Embryonic facial prominence (tissue), 1 donor: ENCODE data around the gene BOLL.
"Not testable (repeated sequence)": the region's sequence is repeated elsewhere in the genome, so short reads cannot be mapped to it uniquely, and the experiment has no call there.

Source experiments
- DNase-seq: peaks from one replicate; pipeline ENCODE4 v3.0.0-alpha.2; 2016; ENCODE audit errors: extremely low spot score

Gene BOLL, protein sequence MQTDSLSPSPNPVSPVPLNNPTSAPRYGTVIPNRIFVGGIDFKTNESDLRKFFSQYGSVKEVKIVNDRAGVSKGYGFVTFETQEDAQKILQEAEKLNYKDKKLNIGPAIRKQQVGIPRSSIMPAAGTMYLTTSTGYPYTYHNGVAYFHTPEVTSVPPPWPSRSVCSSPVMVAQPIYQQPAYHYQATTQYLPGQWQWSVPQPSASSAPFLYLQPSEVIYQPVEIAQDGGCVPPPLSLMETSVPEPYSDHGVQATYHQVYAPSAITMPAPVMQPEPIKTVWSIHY

DNA sequence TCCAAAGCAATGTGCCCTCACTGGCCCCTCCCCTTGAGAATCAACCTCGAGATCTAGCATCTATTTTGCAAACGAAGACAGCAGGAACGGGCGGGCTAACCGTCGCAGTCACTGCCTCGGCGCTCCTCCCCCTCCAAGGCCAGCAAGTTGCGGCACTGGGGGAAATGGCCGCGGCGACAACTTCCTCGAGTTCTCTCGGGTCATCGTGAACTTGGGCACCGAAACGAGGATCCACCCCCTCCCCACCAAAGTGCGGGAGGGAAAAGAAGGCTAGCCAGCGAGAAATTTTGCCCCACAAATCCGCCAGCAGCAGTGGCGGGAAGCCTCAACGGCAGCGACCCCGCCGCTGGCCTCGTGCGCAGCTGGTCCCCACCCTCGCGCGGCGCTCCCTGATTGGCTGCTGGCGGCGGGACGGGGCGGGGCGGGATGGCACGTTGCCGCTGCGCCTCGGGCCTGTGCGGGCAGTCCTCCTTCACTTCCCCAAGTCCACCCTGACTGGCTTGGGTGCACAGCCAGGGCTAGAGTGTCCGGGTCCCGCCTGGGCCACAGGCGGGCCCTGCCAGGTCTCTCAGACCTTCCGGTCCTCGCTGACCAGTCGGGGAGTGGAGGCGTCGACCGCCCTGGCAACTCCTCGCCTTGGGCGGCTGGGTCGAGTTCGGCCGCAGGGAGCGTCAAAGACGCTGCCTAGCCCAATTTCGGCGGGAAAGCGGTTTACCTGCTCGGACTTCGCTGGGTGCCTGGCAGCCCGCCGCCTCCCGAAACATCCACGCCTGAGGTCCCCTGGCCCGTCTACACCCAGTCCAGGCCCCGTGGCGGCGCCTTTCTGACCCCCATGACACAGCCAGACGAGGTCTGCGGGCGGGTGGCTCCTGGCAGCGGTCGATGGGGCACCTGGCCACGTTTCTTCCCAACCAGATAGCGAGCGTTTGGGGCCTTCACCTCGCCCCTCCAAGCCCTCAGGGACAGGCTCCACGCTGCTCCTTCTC is at the start of gene BOLL:
BOLL (minus strand) TSS at position 364 of the 986 bp plus-strand sequence. CDS start 3,469 bp downstream, outside the sequence.
- no peak for DNase-seq

DNA sequence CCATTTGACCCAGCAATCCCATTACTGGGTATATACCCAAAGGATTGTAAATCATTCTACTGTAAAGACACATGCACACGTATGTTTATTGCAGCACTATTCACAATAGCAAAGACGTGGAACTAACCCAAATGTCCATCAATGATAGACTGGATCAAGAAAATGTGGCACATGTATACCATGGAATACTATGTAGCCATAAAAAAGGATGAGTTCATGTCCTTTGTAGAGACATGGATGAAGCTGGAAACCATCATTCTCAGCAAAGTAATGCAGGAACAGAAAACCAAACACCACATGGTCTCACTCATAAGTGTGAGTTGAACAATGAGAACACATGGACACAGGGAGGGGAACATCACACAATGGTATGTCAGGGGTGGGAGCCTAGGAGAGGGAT is 49.7 kb upstream of the BOLL start:
- DNase-seq, result not testable (repeated sequence)

DNA sequence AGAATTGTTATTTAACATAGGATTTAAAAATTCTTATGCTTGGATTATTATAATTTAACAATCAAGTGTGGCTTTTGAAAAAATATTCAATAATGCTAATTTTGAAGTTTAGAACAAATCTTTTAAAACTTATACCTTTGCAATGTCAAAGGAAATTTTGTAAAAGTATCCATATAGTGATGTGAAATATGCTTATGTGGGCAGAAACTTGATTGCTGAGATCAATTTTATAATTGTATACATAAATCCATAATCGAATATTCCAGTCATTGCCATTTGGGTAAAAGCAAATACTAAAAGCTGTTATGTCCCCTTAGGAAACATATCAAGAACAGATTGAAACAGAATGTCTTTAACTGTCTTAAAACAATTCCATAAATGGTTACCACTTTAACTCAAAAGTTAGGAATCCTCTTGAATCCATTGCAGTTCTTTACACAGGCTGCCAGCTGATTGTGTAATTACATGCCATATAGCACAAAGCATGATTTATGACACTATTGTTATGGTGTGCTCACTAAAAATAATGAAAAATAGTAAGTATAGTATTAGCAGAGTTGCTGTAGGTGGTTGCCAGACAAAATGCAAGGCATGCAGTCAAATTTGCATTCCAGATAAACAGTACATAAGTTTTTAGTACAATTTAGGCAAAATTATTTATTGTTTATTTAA is 43.5 kb upstream of the BOLL start:
- no peak for DNase-seq

DNA sequence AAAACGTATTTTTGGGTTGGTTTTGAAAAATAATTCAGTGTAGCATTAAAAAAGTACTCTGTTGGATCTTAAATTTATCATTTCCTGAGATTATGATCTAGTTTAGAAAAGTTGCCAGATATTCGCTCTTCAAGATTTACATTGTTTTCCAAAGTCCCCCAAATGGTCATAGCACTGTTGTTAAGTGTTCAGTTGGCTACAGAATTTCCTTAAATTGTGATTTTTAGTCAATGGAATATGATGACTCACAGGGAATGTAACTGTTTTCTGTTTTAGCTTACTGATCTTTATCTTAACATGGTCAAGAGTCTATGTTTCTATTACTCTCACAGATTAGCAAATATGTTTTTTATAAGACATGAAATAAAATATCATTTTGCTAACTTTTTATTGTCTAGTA is 42.5 kb upstream of the BOLL start:
- no peak for DNase-seq

DNA sequence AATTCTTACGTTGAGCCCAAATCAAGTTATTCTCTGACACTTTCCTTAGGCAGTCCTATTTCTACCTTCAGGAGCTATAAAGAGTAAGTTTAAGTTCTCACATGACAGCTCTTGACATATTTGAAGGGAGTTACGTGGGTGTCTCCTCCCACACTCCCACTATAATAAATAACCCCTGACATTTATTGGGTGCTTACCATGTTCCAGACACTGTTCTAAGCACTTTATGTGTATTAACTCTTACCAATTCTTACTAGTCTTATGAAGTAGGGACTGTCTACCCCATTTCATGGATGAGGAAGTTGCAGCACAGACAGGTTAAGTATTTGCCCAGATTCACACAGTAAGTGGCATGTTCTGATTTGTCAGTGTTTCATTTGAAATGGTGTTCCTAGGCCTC is 37.2 kb upstream of the BOLL start:
- no peak for DNase-seq

DNA sequence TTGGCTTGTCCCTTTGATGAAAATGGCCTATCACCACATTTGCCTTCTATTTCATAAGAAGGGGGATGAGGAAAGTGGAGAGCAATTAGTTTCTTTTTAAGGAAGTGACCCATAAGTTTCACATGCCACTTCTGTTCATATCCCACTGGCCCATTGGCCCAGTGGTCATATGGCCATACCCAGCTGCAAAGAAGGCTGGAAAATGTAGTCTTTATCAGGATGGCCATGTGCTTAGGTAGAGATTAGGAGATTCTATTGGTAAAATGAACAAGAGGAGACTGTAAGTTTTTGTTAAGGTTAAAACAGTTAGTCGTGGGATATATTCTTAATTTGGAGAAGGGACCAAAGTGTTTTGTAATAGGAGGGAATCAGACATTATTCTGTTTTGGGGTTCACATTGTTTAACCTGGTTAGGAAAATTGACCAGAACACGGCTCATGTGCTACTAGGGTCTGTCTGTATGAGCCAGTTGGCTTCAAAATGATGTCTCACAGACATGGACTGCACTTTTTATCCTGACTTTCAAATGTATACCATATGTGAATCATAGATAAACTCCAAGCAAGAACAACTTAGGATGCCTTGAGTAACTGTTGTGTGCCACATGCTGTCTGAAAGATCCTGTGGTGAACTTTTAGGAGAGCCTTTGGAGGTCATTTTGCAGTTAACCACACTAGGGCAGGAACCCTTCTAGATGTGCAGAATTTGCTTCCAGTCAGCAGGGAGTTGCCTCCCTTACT is 36.6 kb upstream of the BOLL start:
- DNase-seq, result no peak

DNA sequence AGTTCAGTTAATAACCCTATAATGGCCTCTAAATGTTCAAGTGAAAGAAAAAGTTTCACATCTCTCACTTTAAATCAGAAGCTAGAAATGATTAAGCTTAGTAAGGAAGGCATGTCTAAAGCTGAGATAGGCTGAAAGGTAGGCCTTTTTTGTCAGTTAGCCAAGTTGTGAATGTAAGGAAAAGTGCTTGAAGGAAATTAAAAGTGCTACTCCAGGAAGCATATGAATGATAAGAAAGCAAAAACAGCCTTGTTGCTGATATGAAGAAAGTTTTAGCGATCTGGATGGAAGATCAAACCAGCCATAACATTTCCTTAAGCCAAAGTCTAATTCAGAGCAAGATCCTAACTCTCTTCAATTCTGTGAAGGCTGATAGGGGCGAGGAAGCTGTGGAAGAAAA is 29.4 kb upstream of the BOLL start:
- no peak for DNase-seq

DNA sequence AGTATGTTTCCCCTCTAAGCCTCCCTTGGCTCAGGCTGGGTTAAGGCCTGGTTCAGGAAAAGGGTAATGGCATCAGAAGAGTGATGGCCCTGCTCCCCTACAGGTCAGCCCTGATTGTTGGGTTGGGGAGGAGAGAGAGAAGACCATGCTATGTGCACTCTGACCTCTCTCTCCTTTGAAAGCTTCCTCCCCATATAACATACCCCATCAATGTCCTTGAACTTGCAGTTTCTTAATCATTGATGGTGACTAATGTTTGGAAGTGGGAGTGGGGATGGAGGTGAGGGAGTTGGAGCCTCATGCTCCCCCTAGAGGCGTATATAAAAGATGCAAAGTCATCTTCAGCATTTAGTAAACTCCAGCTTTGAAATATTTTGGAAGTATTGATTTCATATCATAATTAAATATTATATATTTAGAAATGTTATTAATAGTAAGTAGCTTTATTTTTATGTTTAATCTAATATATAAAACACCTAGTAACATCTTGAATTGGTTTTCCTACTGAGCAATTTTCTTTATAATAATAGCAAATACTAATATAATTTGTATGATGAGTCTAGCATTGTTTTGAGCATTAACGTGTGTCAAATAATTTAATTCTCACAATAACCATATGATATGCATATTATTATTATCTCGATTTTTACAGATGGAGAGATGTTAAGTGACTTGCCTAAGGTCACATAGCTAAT is 28.1 kb upstream of the BOLL start:
- no peak for DNase-seq

DNA sequence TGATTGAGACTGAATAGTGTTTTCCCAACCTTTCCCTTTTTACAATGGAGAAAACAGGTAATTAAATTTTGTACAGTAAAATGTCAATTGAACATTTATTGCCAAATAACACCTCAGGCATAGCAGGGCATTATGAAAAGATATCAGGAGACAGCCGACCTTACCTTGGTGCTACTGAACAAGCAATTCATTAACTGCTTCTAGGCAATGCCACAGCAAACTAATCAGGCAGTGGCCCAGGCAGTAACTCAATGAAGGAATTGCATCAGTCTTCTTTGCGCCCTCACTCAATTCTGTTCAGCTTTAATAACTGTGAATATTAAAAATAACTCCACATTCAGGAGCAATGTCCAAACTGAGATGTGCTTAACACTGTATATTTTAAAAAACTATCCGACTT is 25.4 kb upstream of the BOLL start:
- DNase-seq, result no peak

DNA sequence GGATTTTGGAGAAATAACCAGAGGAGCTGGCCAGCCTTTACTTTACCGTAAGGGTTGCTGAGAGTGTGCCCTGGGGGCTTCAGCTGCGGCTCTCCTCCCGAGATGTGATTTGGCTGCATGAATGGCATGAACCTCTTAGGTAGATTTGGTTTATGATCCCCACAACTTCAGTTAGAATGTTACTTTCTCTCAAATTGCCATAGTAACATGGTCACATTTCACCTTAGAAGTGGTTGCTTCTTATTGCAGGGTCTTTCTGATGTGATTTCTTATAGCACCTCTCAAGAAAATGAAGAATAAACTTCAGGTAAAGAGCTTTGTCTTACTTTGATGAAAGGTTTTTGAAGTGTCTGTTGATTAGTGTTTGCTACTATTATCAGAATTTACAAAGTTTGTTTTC is 24.9 kb upstream of the BOLL start:
- no peak for DNase-seq

DNA sequence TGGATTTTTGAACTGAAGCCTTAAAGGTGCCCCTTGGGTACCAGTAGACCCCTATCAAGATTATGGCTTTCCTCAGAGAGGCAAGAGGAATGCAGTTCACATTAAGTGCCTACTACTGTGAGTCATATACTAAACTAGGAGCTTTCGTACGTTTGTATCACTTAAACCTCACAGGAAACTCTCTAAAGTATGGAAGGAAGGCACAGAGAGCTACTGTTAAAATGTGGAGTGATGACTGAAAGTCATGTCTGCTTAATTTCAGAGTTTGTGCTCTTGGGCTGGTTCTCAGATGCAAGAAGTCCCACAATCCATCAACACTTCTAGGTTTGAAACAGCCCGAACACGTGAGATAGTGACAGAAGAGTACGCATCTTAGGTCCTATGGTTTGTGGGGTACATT is 23.9 kb upstream of the BOLL start:
- no peak for DNase-seq

DNA sequence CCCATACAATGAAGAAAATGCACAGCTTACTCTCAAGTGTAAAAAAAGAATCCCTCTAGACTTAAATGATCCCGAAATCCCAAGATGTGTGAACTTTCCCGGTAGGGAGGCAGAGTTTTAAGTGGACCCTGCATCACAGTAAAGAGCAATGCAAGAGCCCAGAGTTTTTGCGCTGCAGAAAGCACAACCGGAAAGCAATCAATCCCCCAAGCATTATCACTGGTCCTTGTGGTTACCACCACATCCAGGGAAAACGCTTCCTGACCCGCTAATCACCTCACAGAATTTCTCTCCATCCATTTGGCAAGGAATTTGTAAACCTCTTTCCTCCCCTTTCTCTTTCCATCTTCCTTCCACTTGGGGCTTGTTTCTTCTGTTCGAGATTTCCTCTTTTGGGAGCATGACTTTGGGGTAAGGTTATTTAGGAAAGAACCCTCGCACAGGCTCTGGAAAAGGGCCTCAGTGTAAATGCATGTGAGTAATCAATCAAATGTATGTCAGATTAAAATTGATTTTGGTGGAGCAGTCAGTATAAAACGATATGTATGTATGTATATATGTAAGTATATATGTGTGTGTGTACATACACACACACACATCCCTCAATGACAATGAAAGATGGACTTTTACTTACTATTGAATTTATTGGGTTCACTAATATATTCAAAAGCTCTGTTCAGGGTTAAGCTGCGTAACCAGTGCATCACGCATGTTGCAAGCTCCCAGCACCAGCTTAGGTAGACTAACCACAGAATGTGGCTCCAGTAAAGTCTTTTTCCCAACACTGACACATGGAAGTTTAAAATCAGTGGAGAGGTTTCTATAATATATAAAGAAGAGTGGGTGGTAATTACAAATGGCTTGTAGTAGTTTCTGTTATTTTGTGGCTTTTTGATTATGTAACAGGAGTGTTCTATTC is 20.9 kb upstream of the BOLL start:
- no peak for DNase-seq

DNA sequence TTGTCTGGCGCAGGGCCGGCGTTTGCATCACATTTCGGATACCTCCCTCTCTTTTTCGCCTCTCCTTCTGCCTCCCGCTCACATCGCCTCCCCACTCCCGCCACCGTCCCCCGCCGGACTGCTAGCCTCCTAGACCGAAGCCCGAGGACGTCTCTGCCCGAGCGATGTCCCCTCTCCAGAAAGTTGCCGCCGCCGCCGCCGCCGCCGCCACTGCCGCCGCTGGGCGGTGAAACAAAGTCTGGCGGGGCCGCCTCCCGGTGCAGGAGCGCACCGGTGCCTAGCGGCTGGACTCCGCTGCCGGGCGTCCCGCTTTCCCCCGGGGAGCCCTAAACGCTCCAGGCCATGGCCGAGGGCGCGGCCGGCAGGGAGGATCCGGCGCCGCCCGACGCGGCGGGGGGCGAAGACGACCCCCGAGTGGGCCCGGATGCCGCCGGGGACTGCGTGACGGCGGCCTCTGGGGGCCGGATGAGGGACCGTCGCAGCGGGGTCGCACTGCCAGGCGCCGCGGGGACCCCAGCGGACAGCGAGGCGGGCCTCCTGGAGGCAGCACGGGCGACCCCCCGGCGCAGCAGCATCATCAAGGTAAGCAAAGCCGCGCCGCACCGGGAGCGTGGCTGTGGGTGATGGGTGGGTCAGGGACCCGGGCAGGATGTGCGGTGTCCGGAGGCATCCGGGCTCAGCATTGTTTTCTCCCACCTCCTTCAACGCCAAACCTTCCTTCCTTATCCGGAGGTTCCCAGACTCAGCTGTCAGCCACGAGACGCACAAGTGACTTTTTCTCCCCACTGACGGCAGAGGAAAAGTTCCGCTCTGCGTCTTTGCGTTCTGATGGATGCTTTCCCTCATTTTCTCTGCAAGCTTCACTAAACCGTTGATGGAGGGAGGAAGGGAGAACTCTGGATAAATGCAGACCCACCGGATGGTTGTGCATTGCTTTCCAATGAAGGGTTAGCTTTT is 19.9 kb upstream of the BOLL start:
- no peak for DNase-seq

DNA sequence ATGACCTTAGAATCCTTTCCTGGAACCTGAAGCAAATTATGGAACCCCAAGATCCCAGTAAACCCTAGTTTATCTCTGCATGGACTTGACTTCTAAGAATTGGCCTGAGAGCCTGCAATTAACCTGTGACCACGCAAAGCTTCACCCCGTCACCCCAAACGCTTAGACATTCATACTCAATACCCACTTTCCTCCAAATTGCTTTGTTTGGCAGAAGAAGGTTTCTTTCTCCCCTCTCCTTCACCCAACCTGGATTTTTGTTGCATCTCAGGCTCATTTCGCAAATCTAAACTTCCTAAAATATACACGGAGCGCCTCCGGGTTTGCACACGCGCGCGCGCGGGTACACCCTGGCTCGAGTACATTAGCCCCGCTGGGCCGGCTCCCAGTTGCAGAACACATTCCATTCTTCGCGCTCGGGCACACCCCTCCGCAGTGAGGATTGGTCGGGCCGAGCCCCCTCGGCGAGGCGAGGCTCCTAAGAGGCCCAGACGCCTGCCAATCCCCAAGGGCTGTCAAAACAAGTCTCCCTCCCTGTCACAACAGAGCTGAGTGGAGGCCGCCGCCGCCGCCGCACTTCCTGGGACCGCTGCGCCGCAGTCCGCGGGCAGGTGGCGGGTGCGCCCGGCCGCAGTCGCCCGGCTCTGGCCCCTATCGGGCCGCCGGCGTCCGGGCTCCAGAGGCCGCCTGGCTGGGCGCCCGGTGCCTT is 19.1 kb upstream of the BOLL start, which contains the start of gene PLCL1:
PLCL1 (plus strand) TSS at position 545 of the 709 bp plus-strand sequence.
- peak; percentile 72 for DNase-seq

DNA sequence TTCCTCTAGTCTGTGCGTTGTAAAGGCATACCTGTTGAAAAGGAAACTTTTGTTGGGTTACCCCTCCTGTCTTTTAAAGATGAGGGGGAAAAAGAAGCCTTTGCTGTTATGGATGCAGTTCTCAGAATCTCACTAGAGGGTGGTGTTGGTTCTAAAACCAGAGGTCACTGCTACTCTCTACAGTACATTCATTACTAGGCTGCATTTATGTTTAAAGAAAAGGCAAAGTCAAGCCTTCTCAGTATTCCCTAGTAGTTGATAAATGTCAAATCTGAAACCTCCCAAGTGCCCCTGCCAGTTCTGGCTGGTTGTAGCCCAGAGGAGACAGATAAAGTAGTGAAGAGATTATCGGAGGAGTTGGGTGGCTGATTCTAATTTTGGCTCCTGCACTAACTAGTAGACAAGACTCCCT is 17.9 kb upstream of the BOLL start:
- peak; percentile 65 for DNase-seq

DNA sequence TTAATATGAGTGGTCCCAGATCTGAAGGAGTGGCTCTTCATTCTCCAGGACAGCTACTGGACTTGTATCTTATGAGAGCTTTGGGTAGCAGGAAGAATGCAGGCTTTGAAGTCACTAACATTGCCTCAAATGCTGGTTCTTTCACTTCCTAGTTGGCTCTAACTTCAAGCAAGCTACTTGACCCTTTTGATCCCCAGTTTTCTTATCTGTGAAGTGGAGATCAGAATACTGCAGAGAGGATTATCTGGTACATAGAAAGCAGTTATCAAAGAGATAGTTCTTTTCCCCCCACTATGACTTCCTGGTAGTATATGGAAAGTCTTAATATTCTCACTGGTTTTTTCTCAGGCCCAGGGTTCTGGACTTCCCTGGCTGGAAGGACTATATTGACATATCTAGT is 15.9 kb upstream of the BOLL start:
- DNase-seq, result no peak

DNA sequence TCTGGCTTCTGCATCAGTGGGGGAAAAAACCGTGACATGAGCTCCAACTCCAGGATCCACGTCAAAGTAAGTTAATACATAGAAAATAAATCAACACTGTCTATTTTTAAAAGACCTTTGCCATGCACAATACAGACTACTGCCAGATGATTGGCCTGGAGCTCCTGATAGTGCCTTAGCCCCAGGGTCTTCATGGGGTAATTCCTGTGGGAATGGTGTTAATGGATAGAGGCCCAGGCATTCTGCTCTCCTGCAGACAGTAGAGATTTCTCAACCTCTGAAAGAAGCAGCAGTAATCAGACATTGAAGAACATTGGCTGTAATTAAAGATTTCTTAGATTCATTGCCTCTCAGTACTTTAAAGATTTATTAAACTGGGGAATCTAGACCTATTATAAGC is 15.0 kb upstream of the BOLL start:
- no peak for DNase-seq

DNA sequence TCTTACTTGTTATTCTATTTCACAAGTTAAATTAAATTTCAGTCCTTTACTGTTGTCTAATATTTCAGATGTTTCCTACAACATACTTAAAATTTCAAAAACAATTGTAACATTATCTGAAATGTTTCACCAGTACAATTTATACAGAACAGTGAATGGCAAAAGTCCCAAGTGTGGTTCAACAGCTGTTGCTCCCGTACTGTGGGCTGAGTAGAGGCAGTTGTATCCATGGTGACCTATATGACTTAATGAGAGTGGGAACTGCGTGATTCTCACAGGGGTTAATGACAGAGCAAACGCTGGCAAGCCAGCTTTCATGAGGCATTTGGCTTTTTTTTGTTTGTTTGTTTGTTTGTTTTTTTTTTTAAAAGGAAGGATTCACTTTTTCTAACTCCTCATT is 13.9 kb upstream of the BOLL start:
- DNase-seq, result no peak
